SW480 (cell line): Measurements from ENCODE around the gene SLC9A3.

Experiments
- DNase-seq: peaks from one replicate; pipeline ENCODE4 v3.0.0-alpha.2; 2016; ENCODE audit warnings: low spot score

SLC9A3 gene

DNA sequence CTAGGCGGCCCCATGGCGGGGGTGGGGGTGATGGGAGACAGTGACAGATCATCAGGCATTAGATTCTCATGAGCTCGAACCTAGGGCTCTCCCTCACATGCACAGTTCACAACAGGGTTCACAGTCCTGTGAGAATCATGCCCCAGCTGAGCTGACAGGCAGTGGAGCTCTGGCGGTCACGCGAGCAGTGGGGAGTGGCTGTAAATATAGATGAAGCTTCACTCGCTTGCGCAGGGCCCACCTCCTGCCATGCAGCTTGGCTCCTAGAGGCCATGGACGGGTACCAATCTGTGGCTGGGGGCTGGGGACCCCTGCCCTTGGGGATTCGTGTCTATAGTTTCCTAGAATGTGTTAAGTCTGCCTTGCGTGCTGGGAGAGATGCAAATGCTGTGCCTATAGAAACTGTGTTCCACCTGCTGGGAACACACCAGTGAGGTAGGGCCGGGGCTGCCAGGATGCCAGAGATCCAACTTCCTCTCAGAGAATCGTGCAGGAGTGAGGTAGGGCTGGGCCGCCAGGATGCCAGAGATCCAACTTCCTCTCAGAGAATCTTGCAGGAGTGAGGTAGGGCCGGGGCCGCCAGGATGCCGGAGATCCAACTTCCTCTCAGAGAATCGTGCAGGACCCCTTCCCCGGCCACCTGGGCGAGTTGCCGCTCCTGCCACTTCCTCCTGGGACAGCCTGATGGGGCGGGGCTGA, 95.3 kb downstream of the SLC9A3 start:
- no peak for DNase-seq

DNA sequence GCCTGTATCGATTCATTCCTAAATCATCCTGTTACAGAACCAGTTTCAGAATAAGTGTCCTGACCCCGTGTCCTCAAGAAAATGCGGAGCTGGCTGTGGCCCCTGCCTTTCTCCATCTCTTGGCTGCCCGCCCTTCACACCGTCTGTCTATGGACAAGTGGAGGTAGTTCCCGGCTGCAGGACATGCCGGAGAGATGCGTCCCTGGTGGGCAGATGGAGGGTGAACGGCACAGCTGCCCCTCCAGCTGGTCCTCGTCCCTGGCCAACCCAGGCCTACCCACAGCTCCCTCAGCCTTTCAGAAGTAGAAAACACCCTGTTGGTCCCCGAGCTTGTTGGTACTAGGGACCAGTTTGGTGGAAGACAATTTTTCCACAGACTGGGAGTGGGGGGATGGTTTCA, 96.0 kb downstream of the SLC9A3 start:
- DNase-seq = no peak

DNA sequence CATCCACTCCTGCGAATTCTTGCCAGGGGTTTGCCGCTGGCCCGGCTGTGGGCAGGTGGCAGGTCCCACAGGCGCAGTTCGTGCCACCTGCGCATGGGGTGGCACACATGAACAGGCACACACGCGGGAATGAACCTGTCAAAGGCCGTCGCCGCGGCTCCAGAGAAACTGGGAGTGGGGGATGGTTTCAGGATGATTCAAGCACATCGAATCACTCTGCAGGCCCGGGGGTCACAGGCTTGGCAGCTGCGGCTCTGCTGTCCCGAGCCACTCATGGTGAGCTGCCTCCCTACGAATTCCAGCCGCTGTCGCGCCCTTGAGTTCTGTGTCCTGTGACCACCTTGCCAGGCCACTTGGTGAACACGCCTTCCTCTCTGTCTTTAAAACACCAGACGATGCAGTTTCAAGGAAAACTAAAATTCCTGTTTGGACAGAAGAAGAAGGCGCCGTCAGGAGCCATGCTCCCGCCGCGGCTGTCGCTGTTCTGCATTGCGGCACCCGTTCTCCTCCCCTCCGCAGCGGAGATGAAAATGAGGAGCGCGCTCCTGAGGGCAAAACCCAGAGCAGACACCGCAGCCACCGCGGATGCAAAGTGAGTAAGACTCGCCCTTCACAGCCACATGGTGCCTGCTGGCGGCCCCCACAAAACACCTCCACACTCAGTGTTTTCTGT, 96.7 kb downstream of the SLC9A3 start:
- DNase-seq = no peak

DNA sequence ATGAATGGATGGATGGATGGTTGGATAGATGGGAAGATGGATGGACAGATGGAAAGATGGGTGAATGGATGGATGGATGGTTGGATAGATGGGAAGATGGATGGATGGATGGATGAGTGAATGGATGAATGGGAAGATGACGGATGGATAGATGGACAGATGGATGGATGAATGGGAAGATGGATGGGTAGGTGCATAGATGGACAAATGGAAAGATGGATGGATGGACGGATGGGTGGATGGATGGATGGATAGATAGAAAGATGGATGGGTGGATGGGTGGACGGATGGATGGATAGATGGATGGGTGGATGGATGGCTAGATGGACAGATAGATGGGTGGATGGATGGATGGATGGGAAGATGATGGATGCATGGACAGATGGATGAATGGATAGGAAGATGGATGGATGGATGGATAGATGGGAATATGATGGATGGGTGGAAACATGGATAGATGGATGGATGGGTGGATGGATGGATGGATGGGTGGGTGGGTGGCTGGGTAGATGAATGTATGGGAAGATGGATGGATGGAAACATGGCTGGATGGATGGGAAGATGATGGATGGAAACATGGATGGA, 97.8 kb downstream of the SLC9A3 start:
- no peak for DNase-seq

DNA sequence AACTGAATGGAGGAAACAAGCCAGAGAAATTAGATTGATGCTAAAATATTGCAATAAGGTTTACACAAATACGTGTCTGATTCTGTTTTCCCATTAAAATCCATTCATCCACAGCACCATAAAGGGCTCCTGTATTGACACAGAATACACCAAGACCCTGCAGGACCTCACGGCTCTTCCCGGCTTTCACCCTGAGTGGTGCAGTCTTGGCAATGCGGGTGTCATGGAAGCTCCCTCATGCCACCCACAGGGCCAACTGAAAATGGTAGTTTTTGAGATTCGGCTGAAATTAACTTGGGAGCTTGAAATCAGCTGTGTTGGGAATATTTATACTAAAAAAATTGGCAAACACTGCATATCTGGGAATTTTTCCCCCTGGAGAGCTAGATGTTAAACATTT, 98.5 kb downstream of the SLC9A3 start:
- DNase-seq = no peak

DNA sequence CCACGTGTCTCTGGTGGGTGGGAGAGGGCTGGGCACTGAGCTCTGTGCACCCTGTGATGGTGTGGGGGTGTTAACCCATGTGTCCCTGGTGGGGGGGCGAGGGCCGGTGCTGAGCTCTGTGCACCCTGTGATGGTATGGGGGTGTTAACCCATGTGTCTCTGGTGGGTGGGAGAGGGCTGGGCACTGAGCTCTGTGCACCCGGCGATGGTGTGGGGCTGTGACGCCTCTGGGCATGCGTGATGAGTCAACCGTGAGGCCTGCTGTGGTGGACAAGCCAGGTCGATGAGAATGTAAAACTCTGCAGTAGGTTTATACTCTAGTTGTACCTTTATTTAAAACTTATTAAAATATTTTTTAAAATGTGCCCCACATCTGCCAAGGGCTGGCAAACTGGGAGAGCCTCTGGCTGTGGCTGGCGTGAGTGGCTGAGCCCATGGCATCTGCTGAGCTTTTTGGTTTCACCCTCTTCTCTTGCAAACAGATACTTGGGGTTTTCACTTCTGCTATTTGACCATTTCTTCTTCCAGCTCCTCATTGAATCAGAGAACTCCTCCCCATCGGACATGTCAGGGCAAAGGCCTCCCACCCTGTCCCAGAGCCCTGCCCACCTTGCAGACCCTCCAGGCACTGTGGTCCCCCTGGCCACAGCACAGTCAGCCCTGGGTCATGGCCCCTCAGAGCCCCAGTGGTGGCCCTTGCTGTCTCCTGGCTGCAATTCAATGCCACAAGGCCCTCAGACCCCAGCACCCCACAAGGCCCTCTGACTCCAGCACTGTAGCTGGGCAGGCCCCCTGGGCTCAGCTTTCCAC, 99.7 kb downstream of the SLC9A3 start:
- DNase-seq = no peak

DNA sequence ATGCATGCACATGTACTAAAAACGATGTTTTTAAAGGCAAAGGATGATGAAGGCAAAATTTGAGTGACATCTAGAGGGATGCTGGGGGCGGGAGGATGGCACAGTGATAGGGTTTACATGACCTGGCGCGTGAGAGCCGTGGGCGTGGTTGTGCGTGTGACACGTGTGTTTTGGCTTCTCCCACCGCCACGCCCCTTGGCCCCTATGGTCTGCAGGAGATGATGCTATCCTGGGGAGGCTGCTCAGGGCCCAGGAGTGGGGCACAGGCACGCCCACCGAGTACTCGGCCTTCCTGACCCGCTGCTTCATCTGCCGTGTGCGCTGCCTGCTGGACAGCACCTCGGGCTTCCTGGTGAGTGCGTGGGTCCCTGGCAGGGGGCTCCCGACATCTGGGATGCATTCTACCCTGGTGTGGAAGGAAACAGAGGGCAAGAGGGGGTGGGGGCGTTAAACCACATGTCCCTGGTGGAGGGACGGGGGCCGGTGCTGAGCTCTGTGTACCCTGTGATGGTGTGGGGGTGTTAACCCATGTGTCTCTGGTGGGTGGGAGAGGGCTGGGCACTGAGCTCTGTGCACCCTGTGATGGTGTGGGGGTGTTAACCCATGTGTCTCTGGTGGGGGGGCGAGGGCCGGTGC, 100.5 kb downstream of the SLC9A3 start:
- no peak for DNase-seq

DNA sequence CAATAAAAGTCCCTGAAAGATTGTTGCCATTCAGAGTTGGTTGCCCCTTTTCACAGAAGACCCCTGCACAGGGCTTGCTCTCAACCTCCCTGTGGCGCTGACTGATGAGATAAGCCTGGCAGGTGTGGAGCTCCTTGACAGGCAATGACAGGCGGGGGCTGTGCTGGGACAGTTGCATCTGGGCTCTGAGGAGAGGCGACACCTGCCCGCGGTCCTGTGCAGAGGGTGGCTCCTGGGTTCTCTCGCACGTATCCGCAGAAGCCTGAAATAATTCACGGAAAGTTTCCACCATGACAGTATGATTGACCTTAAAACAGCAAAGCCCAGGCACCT, 101.0 kb downstream of the SLC9A3 start:
- no peak for DNase-seq

DNA sequence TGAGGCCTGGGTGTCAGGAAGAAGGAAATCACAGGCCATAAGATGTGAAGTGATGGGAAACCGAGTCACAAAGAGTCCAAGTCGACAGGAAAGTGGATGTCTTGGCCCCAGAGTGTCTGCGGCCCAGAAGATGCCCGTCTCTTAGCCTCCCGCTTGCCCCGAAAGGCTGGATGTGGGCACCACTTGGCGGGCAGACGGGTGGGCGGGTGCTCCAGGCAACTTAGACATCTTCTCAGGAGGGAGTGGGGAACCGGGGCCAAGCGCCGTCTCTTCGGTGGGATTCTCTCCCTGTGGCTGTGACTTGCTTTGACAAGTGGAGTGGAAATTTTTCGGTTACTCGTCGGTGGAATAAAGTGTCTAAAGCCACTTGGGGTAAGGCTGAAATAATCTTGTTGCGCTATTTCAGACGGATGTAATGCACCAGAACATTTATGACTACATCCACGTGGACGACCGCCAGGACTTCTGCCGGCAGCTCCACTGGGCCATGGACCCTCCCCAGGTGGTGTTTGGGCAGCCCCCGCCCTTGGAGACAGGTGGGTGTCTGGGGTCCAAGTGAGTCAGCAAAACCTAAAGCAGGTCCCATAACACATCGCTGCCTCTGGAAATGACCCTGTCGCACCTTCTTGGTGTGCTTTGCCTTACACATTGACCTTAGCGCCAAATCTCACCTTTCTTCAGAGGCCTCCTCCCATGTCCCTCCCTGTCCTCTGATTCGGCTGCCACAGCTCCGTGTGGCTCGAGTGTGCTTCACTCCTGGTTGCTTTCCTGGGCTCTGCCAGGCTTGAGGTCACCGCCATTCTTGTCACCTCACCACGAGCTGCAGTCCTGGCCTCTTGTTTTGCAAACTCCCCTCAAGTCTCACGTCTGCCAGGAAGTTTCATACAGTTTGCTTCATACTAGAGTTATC, 101.7 kb downstream of the SLC9A3 start:
- DNase-seq = no peak

DNA sequence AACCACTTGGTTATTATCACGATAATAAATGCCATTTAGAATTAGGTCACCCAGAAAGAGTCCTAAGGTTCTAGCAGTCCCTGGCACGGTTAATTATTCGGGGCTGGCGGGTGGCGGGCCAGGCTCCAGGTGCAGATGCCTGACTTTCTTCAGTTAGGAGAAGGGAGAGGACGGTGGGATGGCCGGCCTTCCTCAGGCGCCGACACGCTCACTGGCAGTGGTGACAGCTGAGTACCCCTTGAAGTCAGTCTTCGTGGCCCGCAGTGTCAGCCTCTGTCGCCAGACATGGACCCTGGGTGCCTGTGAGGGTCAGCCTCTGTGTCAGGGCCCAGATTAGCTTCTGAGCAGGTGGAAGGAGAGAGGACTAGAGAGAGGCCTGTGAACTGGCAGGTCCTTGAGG, 102.3 kb downstream of the SLC9A3 start:
- DNase-seq = no peak

DNA sequence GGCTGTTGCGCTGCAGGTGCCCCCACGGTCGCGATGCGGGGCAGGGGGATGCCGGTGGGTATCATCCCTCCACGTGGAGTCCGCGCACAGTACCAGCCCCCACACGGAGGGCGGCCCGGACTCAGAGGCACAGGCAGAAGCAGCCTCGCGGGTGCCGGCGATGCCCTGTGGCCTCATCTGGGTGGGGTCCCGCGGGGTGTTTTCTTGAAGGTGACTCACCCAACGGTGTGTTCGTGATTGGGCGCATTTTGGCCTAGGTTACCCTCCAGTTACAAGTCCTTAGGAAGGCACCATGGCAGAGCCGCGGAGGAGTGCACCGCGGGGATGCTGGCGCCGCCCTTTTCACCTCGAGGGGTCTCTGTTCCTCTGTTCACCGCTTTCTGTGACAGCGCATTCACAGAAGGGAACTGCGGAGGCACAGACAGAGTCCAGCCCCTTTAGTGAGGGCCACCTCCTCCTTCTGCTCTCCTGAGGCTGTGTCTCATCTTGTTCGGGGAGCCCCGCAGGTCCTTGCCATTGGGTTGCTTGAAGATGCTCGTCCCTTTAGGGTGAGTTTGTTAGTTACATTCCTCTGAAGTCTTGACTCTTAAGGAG, 102.9 kb downstream of the SLC9A3 start:
- DNase-seq = no peak

DNA sequence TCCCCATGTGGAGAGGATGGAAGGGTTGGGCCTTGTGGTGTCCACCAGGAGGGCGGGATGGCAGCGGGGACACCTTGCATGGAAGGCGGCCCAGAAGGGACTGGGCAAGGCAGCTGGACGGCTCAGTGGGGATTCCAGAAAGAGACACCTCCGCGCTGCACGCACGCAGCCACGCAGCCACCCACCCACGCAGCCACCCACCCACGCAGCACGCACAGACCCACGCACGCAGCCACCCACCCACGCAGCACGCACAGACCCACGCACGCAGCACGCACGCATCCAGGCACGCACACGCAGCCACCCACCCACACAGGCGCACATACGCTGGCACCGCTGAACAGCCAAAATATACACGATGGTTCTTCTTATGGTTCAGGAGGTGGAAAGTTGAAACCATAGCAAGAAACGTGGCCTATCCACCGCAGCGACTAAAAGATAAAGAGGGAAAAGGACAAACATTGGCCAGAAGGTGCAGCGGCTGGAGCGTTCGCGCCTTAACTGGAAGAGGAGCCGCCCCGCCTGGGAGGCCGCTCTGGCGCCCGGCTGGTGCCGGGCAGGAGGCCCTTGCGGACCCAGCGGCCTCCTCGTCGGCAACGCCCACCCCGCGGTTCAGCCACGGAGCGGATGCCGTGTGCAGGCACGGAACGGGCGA, 103.5 kb downstream of the SLC9A3 start:
- DNase-seq = no peak
